GM23338 (cell line): ENCODE data around the gene PPP1CC. TPM values are rescaled to one million over a fixed set of nuclear protein-coding genes. Genes with fewer than 3 reads are reported as not detected.

ENCODE experiments used
- ATAC-seq: fragments of 200-7000 bp; cut with Tn5 transposase; 3 replicates; pipeline ENCODE4 v1.9.1; 2020
- DNase-seq: peaks from one replicate; pipeline ENCODE4 v3.0.0-alpha.2; 2015; ENCODE audit warnings: low spot score
- H2AFZ ChIP-seq: fragments of 200-600 bp; sonication (generic); 2 replicates; pipeline ENCODE4 v1.8.0; 2016; ENCODE audit warnings: antibody characterized with exemption, mild to moderate bottlenecking, moderate library complexity
- H3F3A ChIP-seq: fragments of 200-600 bp; sonication (generic); replicated peaks from 2 replicates; pipeline ENCODE4 v1.8.0; 2017; ENCODE audit warnings: antibody characterized with exemption, mixed run types, low read depth
- H3K27ac ChIP-seq: fragments of 200-600 bp; sonication (generic); 2 replicates; pipeline ENCODE4 v1.6.1; 2016; ENCODE audit warnings: low read depth
- H3K27me3 ChIP-seq: fragments of 200-600 bp; sonication (generic); 2 replicates; pipeline ENCODE4 v1.8.0; 2016; ENCODE audit warnings: mild to moderate bottlenecking, mixed run types, moderate library complexity; ENCODE audit not compliant: insufficient read depth
- H3K36me3 ChIP-seq: fragments of 200-600 bp; sonication (generic); 2 replicates; pipeline ENCODE4 v1.8.0; 2016; ENCODE audit warnings: mild to moderate bottlenecking; ENCODE audit not compliant: insufficient read depth
- H3K4me1 ChIP-seq: fragments of 200-600 bp; sonication (generic); 2 replicates; pipeline ENCODE4 v1.8.0; 2016; ENCODE audit warnings: mild to moderate bottlenecking, moderate library complexity; ENCODE audit not compliant: insufficient read depth
- H3K4me2 ChIP-seq: fragments of 200-600 bp; sonication (generic); 2 replicates; pipeline ENCODE4 v1.7.1; 2017; ENCODE audit warnings: mixed run types
- H3K4me3 ChIP-seq: fragments of 200-600 bp; sonication (generic); 2 replicates; pipeline ENCODE4 v1.6.1; 2016; ENCODE audit warnings: mixed run types
- H3K79me2 ChIP-seq: fragments of 200-600 bp; sonication (generic); replicated peaks from 2 replicates; pipeline ENCODE4 v1.8.0; 2017; ENCODE audit warnings: mild to moderate bottlenecking; ENCODE audit not compliant: insufficient read depth
- H3K9me2 ChIP-seq: fragments of 200-600 bp; sonication (generic); 2 replicates; pipeline ENCODE4 v1.8.0; 2017; ENCODE audit not compliant: insufficient read depth
- H4K20me1 ChIP-seq: fragments of 200-600 bp; sonication (generic); replicated peaks from 2 replicates; pipeline ENCODE4 v1.8.0; 2017; ENCODE audit warnings: mild to moderate bottlenecking; ENCODE audit not compliant: insufficient read depth
- H3K27ac Mint-ChIP-seq: 2 replicates; pipeline ENCODE4 v1.8.0; 2020; ENCODE audit warnings: inconsistent platforms, mild to moderate bottlenecking, moderate library complexity, mixed read lengths
- H3K27me3 Mint-ChIP-seq: 3 replicates; pipeline ENCODE4 v1.8.0; 2022; ENCODE audit warnings: low read depth, mild to moderate bottlenecking, moderate library complexity, mixed read lengths, inconsistent platforms; ENCODE audit not compliant: insufficient read depth, poor library complexity
- H3K36me3 Mint-ChIP-seq: 3 replicates; pipeline ENCODE4 v1.8.0; 2021; ENCODE audit warnings: low read depth, mild to moderate bottlenecking, inconsistent platforms, moderate library complexity, mixed read lengths
- H3K4me1 Mint-ChIP-seq: 3 replicates; pipeline ENCODE4 v1.8.0; 2020; ENCODE audit warnings: mild to moderate bottlenecking, inconsistent platforms, mixed read lengths
- H3K4me3 Mint-ChIP-seq: 3 replicates; pipeline ENCODE4 v1.8.0; 2021; ENCODE audit warnings: moderate library complexity, mild to moderate bottlenecking, inconsistent platforms, mixed read lengths
- H3K9me3 Mint-ChIP-seq: 3 replicates; pipeline ENCODE4 v1.8.0; 2020; ENCODE audit warnings: moderate library complexity, mild to moderate bottlenecking, inconsistent platforms, mixed read lengths
- CREB1 ChIP-seq: fragments of 250-450 bp; sonication (Bioruptor Pico); IDR thresholded peaks from 2 replicates; pipeline ENCODE4 v1.5.0; 2020; ENCODE audit warnings: low read depth, mild to moderate bottlenecking, moderate library complexity
- CTCF ChIP-seq, 2 experiments: fragments of 200-600 bp in 1 of 2; sonication (generic) in 1 of 2; conservative IDR thresholded peaks; 2 replicates each; pipeline versions ENCODE4 v1.5.1 to v1.6.1; 2016 to 2017; ENCODE audit warnings: antibody characterized with exemption in 2 of 2, low read depth in 2 of 2, mild to moderate bottlenecking in 2 of 2, moderate library complexity in 1 of 2
- ETS1 ChIP-seq: IDR thresholded peaks from 2 replicates; pipeline ENCODE4 v1.6.1; 2016; ENCODE audit warnings: antibody characterized with exemption
- EZH2 ChIP-seq: fragments of 200-600 bp; sonication (generic); IDR thresholded peaks from one replicate; pipeline ENCODE4 v1.8.0; 2017; ENCODE audit warnings: antibody characterized with exemption, mild to moderate bottlenecking, low read depth; ENCODE audit not compliant: unreplicated experiment
- EZH2phosphoT487 ChIP-seq: fragments of 200-600 bp; sonication (generic); IDR thresholded peaks from one replicate; pipeline ENCODE4 v1.8.1; 2018; ENCODE audit warnings: antibody characterized with exemption; ENCODE audit not compliant: unreplicated experiment
- JUNB ChIP-seq: IDR thresholded peaks from one replicate; pipeline ENCODE4 v1.6.1; 2016; ENCODE audit warnings: antibody characterized with exemption; ENCODE audit not compliant: unreplicated experiment
- NANOG ChIP-seq: IDR thresholded peaks from 2 replicates; pipeline ENCODE4 v1.6.1; 2016; ENCODE audit warnings: antibody characterized with exemption, borderline replicate concordance
- POLR2AphosphoS5 ChIP-seq: IDR thresholded peaks from 2 replicates; pipeline ENCODE4 v1.6.1; 2016; ENCODE audit warnings: antibody characterized with exemption, low read depth
- REST ChIP-seq: IDR thresholded peaks from one replicate; pipeline ENCODE4 v1.6.1; 2018; ENCODE audit warnings: antibody characterized with exemption; ENCODE audit not compliant: unreplicated experiment
- STAT1 ChIP-seq: IDR thresholded peaks from one replicate; pipeline ENCODE4 v1.6.1; 2016; ENCODE audit warnings: antibody characterized with exemption; ENCODE audit not compliant: unreplicated experiment
- ZNF114 ChIP-seq: fragments of 250-450 bp; sonication (Bioruptor Pico); IDR thresholded peaks from 2 replicates; pipeline ENCODE4 v1.5.0; 2020; ENCODE audit warnings: mild to moderate bottlenecking, moderate library complexity
- ZNF331 ChIP-seq: fragments of 250-450 bp; sonication (Bioruptor Pico); IDR thresholded peaks from 2 replicates; pipeline ENCODE4 v1.5.0; 2020; ENCODE audit warnings: low read depth, mild to moderate bottlenecking, moderate library complexity
- ZNF462 ChIP-seq: fragments of 250-450 bp; sonication (Bioruptor Pico); IDR thresholded peaks from 2 replicates; pipeline ENCODE4 v1.5.0; 2020; ENCODE audit warnings: mild to moderate bottlenecking, moderate library complexity
- polyA plus RNA-seq: library from polyadenylated mRNA; unstranded; fragments of >200 nt; fragmentation: Nextera tagmentation; extraction: Ambion mirVana; gene quantifications from 2 replicates; pipeline ENCODE4 v1.2.1, GENCODE V29; 2016
- total RNA-seq: library from RNA; depleted of rRNA; stranded (reverse); fragments of >200 nt; shearing (Covaris generic); gene quantifications from 2 replicates; pipeline ENCODE4 v1.2.3, GENCODE V29; 2014

The PPP1CC gene
- total and polyA plus RNA-seq, 2 experiments from 2014 or later, result 276 to 501 TPM

- Histone ChIP-seq H4K20me1 (no peaks in the 10 kb centered on the region), H3K27me3 (no peaks in the 10 kb centered on the region), H3F3A (no peaks in the 10 kb centered on the region), H3K79me2 (no peaks in the 10 kb centered on the region), H3K4me1 (no peaks in the 10 kb centered on the region), H2AFZ (no peak overlapping the region), H3K9me2 (peaks cover 3% of the 10 kb centered on the region; the same call in 1 of the 2 replicates), H3K27ac (no peak overlapping the region), H3K4me3 (no peak overlapping the region), H3K4me2 (no peak overlapping the region), H3K36me3 (no peaks in the 10 kb centered on the region)
- Mint-ChIP-seq H3K27ac (no peak overlapping the region), H3K9me3 (peaks cover 24% of the 10 kb centered on the region), H3K36me3 (peaks cover 15% of the 10 kb centered on the region), H3K27me3 (peaks cover 10% of the 10 kb centered on the region), H3K4me3 (no peak overlapping the region), H3K4me1 (peaks cover 14% of the 10 kb centered on the region; the same call in 2 of the 3 replicates)
- DNase-seq (no peak), ATAC-seq (no peak)
- TF ChIP-seq REST (no peak), ZNF331 (CRISPR knock-in tag) (no peak), CREB1 (no peak), STAT1 (no peak), CTCF (conservative IDR thresholded peaks at IDR 0.05; ENCODE audit: low read depth in 2 of 2) (no peak), JUNB (no peak), EZH2 (no peak), EZH2phosphoT487 (no peak), ZNF114 (CRISPR knock-in tag) (no peak), ETS1 (no peak), POLR2AphosphoS5 (no peak), NANOG (no peak), ZNF462 (CRISPR knock-in tag) (no peak)
Observed at GRCh38 chr12:110774824-110775223, 32.1 kb upstream of the PPP1CC start.
